IMR-90 (cell line): ENCODE measurements around the gene WDR6. TPM values are rescaled to one million over a fixed set of nuclear protein-coding genes. Genes with fewer than 3 reads are reported as not detected.

ENCODE experiments used
- ATAC-seq: fragments of 200-7000 bp; cut with Tn5 transposase; 2 replicates; pipeline ENCODE4 v1.9.1; 2020; ENCODE audit warnings: low read depth, mild to moderate bottlenecking, moderate library complexity
- BruUV-seq: library from RNA; stranded (reverse); fragments of 400-500 nt; replicated peaks from 2 replicates; lab custom pipeline; 2021; lab: Mats Ljungman, UMichigan
- CTCF ChIA-PET: fragments of 300-600 bp; formaldehyde crosslinking; extraction: SDS; loops from one replicate; lab custom pipeline; 2021; ENCODE audit warnings: antibody characterized with exemption; lab: Yijun Ruan, JAX
- POLR2A ChIA-PET: fragments of 300-600 bp; sonication (Branson Sonifier 250); formaldehyde crosslinking; loops from one replicate; lab custom pipeline; 2022; ENCODE audit warnings: antibody characterized with exemption; ENCODE audit not compliant: unreplicated experiment; lab: Charles Lee
- DNase-seq: peaks from one replicate; pipeline ENCODE4 v3.0.0; 2013
- H2AFZ ChIP-seq: replicated peaks from 2 replicates; pipeline ENCODE3; 2013; ENCODE audit warnings: low read length, mild to moderate bottlenecking; ENCODE audit not compliant: poor library complexity
- H2AK5ac ChIP-seq: 2 replicates; pipeline ENCODE4 v1.6.1; 2013; ENCODE audit warnings: low read depth, low read length, inconsistent platforms
- H2AK9ac ChIP-seq: replicated peaks from 2 replicates; pipeline ENCODE3; 2013; ENCODE audit warnings: mild to moderate bottlenecking, low read depth, low read length, moderate library complexity; ENCODE audit not compliant: poor library complexity
- H2BK120ac ChIP-seq: 2 replicates; pipeline ENCODE4 v1.6.1; 2013; ENCODE audit warnings: low read depth, low read length, inconsistent platforms
- H2BK15ac ChIP-seq: 3 replicates; pipeline ENCODE4 v1.6.1; 2013; ENCODE audit warnings: low read depth, low read length, inconsistent platforms
- H2BK20ac ChIP-seq: 2 replicates; pipeline ENCODE4 v1.6.1; 2013; ENCODE audit warnings: low read depth, mild to moderate bottlenecking, inconsistent platforms, low read length, moderate library complexity
- H2BK5ac ChIP-seq: 2 replicates; pipeline ENCODE4 v1.6.1; 2013; ENCODE audit warnings: mild to moderate bottlenecking, low read depth, low read length, inconsistent platforms; ENCODE audit not compliant: poor library complexity, severe bottlenecking
- H3K14ac ChIP-seq: replicated peaks from 2 replicates; pipeline ENCODE4 v1.6.1; 2013; ENCODE audit warnings: low read depth, low read length, inconsistent platforms
- H3K18ac ChIP-seq: 2 replicates; pipeline ENCODE4 v1.6.1; 2013; ENCODE audit warnings: low read depth, low read length, control low read depth
- H3K23ac ChIP-seq: 2 replicates; pipeline ENCODE4 v1.6.1; 2013; ENCODE audit warnings: low read depth, low read length, inconsistent platforms
- H3K27ac ChIP-seq: 2 replicates; pipeline ENCODE4 v1.5.1; 2013; ENCODE audit warnings: mild to moderate bottlenecking, control low read depth, low read length; ENCODE audit not compliant: insufficient read depth
- H3K27me3 ChIP-seq: 2 replicates; pipeline ENCODE4 v1.6.1; 2013; ENCODE audit warnings: low read length; ENCODE audit not compliant: control insufficient read depth, insufficient read depth
- H3K36me3 ChIP-seq: 2 replicates; pipeline ENCODE4 v1.6.1; 2013; ENCODE audit warnings: low read length, mixed read lengths; ENCODE audit not compliant: control insufficient read depth, insufficient read depth
- H3K4ac ChIP-seq: 2 replicates; pipeline ENCODE4 v1.6.1; 2013; ENCODE audit warnings: low read depth, low read length, inconsistent platforms
- H3K4me1 ChIP-seq: 2 replicates; pipeline ENCODE4 v1.6.1; 2013; ENCODE audit warnings: low read length, mixed read lengths; ENCODE audit not compliant: control insufficient read depth, insufficient read depth
- H3K4me2 ChIP-seq: 2 replicates; pipeline ENCODE4 v1.6.1; 2013; ENCODE audit warnings: low read depth, mild to moderate bottlenecking, control low read depth, low read length, moderate library complexity
- H3K4me3 ChIP-seq: 2 replicates; pipeline ENCODE4 v1.5.1; 2013; ENCODE audit warnings: low read depth, mild to moderate bottlenecking, control low read depth, low read length, moderate library complexity; ENCODE audit not compliant: insufficient read depth
- H3K56ac ChIP-seq: 2 replicates; pipeline ENCODE4 v1.6.1; 2013; ENCODE audit warnings: low read length, inconsistent platforms; ENCODE audit not compliant: insufficient read depth; ENCODE audit errors: extremely low read depth
- H3K79me1 ChIP-seq, 2 experiments: 2 replicates each; pipeline ENCODE4 v1.6.1; 2013; ENCODE audit warnings: low read length in 2 of 2, inconsistent platforms in 1 of 2, low read depth in 1 of 2
- H3K9ac ChIP-seq: 2 replicates; pipeline ENCODE4 v1.6.1; 2013; ENCODE audit warnings: low read depth, low read length, control low read depth
- H3K9me1 ChIP-seq: 2 replicates; pipeline ENCODE4 v1.6.1; 2013; ENCODE audit warnings: low read length, inconsistent platforms; ENCODE audit not compliant: insufficient read depth
- H3K9me3 ChIP-seq: 2 replicates; pipeline ENCODE4 v1.6.1; 2013; ENCODE audit warnings: low read length; ENCODE audit not compliant: control insufficient read depth, insufficient read depth
- H4K20me1 ChIP-seq: 2 replicates; pipeline ENCODE4 v1.6.1; 2013; ENCODE audit warnings: low read length, inconsistent platforms; ENCODE audit not compliant: insufficient read depth
- H4K5ac ChIP-seq: 2 replicates; pipeline ENCODE4 v1.6.1; 2013; ENCODE audit warnings: mild to moderate bottlenecking, low read depth, low read length, control low read depth
- H4K8ac ChIP-seq, 2 experiments: 2 replicates each; pipeline ENCODE4 v1.6.1; 2013; ENCODE audit warnings: low read depth in 2 of 2, low read length in 2 of 2, control low read depth in 1 of 2, inconsistent platforms in 1 of 2
- H4K91ac ChIP-seq: 2 replicates; pipeline ENCODE4 v1.6.1; 2013; ENCODE audit warnings: low read depth, low read length, inconsistent platforms; ENCODE audit not compliant: insufficient read depth
- BHLHE40 ChIP-seq: fragments of 150-350 bp; IDR thresholded peaks from 2 replicates; pipeline ENCODE4 v1.6.1; 2016; ENCODE audit warnings: mild to moderate bottlenecking, low read depth, low read length
- CEBPB ChIP-seq: IDR thresholded peaks from 2 replicates; pipeline ENCODE4 v1.6.1; 2012; ENCODE audit warnings: low read depth, low read length, improper control_type of control experiment
- CHD1 ChIP-seq: IDR thresholded peaks from 2 replicates; pipeline ENCODE4 v1.6.1; 2012; ENCODE audit warnings: low read depth, low read length, improper control_type of control experiment
- FOS ChIP-seq: fragments of 150-350 bp; IDR thresholded peaks from 2 replicates; pipeline ENCODE4 v1.6.1; 2016; ENCODE audit warnings: low read depth, low read length
- MAFK ChIP-seq: IDR thresholded peaks from 2 replicates; pipeline ENCODE4 v1.6.1; 2012; ENCODE audit warnings: low read depth, low read length, improper control_type of control experiment
- MAZ ChIP-seq: IDR thresholded peaks from 2 replicates; pipeline ENCODE4 v1.6.1; 2012; ENCODE audit warnings: low read depth, mild to moderate bottlenecking, low read length, improper control_type of control experiment, moderate library complexity, borderline replicate concordance
- MXI1 ChIP-seq: IDR thresholded peaks from 2 replicates; pipeline ENCODE4 v1.6.1; 2012; ENCODE audit warnings: low read depth, mild to moderate bottlenecking, low read length, moderate library complexity, borderline replicate concordance
- NFE2L2 ChIP-seq: fragments of 150-350 bp; IDR thresholded peaks from 2 replicates; pipeline ENCODE4 v1.6.1; 2016; ENCODE audit warnings: low read depth, mild to moderate bottlenecking, low read length
- POLR2A ChIP-seq: IDR thresholded peaks from 2 replicates; pipeline ENCODE4 v1.6.1; 2012; ENCODE audit warnings: mild to moderate bottlenecking, low read depth, low read length
- RAD21 ChIP-seq: IDR thresholded peaks from 2 replicates; pipeline ENCODE4 v1.6.1; 2012; ENCODE audit warnings: low read length, improper control_type of control experiment
- RCOR1 ChIP-seq: IDR thresholded peaks from 2 replicates; pipeline ENCODE4 v1.6.1; 2012; ENCODE audit warnings: mild to moderate bottlenecking, low read length, improper control_type of control experiment; ENCODE audit not compliant: insufficient replicate concordance
- RFX5 ChIP-seq: IDR thresholded peaks from 2 replicates; pipeline ENCODE4 v1.8.0; 2012; ENCODE audit warnings: low read depth, mild to moderate bottlenecking, low read length, moderate library complexity
- SMC3 ChIP-seq: fragments of 150-350 bp; IDR thresholded peaks from 2 replicates; pipeline ENCODE4 v1.6.1; 2016; ENCODE audit warnings: low read depth, mild to moderate bottlenecking, antibody characterized with exemption, low read length, moderate library complexity
- WGBS, 2 experiments: methylation state at CpG; one replicate each; pipeline versions ENCODE4 v1.1.5 to v1.1.7; 2013; ENCODE audit warnings: missing lambda C conversion rate in 2 of 2; ENCODE audit not compliant: insufficient read length in 1 of 2; ENCODE audit errors: extremely low coverage in 2 of 2; 5-methylcytosine and 5-hydroxymethylcytosine counted together
- dilution Hi-C: fragments of 300-500 bp; cut with HindIII; formaldehyde crosslinking; loops from one replicate; pipeline ENCODE4 v1.14.3; 2018; ENCODE audit warnings: low sequenced_read_pairs; ENCODE audit not compliant: unreplicated experiment
- in situ Hi-C: fragments of 300-500 bp; cut with MboI; formaldehyde crosslinking; loops from 3 replicates; pipeline ENCODE4 v1.14.3; 2019; ENCODE audit warnings: low sequenced_read_pairs, inconsistent platforms, mixed read lengths
- intact Hi-C: fragments of 100-400 bp; cut with micrococcal nuclease; formaldehyde crosslinking; loops from 2 replicates; pipeline ENCODE4 v1.10.0; 2022
- polyA plus RNA-seq, 3 experiments: library from polyadenylated mRNA; depleted of rRNA; stranded (reverse); fragments of >200 nt; gene quantifications; 2 replicates each; pipeline ENCODE4 v1.2.3, GENCODE V29; 2012; ENCODE audit warnings: low replicate concordance in 1 of 3
- total RNA-seq: library from RNA; depleted of rRNA; stranded (reverse); fragments of >200 nt; gene quantifications from 2 replicates; pipeline ENCODE4 v1.2.3, GENCODE V29; 2012
- TF ChIP-seq, protein P1 (sequence below): fragments of 150-350 bp; IDR thresholded peaks from 2 replicates; pipeline ENCODE4 v1.6.1; 2017; ENCODE audit warnings: mild to moderate bottlenecking, antibody characterized with exemption, low read length, low read depth
- TF ChIP-seq, protein P2 (sequence below): conservative IDR thresholded peaks from 2 replicates; pipeline ENCODE4 v1.5.1; 2012; ENCODE audit warnings: mild to moderate bottlenecking, low read depth, low read length, improper control_type of control experiment
- TF ChIP-seq, protein P3 (sequence below): fragments of 150-350 bp; IDR thresholded peaks from 2 replicates; pipeline ENCODE4 v1.6.1; 2016; ENCODE audit warnings: low read depth, mild to moderate bottlenecking, low read length, moderate library complexity, borderline replicate concordance

The WDR6 gene
- total and polyA plus RNA-seq, 2 of the 4 experiments (the other 2 are of a cell fraction): 60.9 to 160 TPM

DNA sequence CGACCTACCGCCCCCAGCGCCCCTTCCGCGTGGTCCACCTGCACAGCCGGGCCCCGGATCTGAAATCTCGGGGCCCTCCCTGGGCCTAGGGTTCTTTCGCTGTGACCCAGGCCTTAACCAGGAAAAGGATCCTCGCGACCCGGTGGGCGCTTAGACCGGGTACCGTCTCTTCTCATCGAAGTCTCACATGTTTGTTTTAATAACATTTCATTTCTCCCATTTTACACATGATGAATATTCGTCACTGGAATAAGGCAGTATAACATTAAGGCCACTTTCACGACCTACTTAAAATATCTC lies 11.5 kb downstream of the WDR6 start:
- in situ Hi-C loops (no loop called here), intact Hi-C loops (no loop called here), dilution Hi-C loops (no loop called here)
- ChIA-PET CTCF (no interaction called here), POLR2A (interaction anchor here (2.4 kb wide), 1 partner anchor 11 kb away, joined by 13 read pairs; the partner anchor contains the start of gene WDR6)
- TF ChIP-seq POLR2A (no peak), SMC3 (no peak), FOS (no peak), CHD1 (no peak), CEBPB (no peak), MAFK (no peak), MAZ (no peak), RCOR1 (no peak), BHLHE40 (no peak), MXI1 (no peak), NFE2L2 (no peak), RAD21 (no peak), RFX5 (no peak)
- TF ChIP-seq, protein P1, sequence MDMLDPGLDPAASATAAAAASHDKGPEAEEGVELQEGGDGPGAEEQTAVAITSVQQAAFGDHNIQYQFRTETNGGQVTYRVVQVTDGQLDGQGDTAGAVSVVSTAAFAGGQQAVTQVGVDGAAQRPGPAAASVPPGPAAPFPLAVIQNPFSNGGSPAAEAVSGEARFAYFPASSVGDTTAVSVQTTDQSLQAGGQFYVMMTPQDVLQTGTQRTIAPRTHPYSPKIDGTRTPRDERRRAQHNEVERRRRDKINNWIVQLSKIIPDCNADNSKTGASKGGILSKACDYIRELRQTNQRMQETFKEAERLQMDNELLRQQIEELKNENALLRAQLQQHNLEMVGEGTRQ: no peak
- TF ChIP-seq, protein P2, sequence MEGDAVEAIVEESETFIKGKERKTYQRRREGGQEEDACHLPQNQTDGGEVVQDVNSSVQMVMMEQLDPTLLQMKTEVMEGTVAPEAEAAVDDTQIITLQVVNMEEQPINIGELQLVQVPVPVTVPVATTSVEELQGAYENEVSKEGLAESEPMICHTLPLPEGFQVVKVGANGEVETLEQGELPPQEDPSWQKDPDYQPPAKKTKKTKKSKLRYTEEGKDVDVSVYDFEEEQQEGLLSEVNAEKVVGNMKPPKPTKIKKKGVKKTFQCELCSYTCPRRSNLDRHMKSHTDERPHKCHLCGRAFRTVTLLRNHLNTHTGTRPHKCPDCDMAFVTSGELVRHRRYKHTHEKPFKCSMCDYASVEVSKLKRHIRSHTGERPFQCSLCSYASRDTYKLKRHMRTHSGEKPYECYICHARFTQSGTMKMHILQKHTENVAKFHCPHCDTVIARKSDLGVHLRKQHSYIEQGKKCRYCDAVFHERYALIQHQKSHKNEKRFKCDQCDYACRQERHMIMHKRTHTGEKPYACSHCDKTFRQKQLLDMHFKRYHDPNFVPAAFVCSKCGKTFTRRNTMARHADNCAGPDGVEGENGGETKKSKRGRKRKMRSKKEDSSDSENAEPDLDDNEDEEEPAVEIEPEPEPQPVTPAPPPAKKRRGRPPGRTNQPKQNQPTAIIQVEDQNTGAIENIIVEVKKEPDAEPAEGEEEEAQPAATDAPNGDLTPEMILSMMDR: no peak
- TF ChIP-seq, protein P3, sequence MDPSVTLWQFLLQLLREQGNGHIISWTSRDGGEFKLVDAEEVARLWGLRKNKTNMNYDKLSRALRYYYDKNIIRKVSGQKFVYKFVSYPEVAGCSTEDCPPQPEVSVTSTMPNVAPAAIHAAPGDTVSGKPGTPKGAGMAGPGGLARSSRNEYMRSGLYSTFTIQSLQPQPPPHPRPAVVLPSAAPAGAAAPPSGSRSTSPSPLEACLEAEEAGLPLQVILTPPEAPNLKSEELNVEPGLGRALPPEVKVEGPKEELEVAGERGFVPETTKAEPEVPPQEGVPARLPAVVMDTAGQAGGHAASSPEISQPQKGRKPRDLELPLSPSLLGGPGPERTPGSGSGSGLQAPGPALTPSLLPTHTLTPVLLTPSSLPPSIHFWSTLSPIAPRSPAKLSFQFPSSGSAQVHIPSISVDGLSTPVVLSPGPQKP: no peak
- Histone ChIP-seq H4K8ac (peak overlapping the region; percentile 44 to 98), H2BK120ac (no peak overlapping the region), H3K4me2 (peak overlapping the region; percentile 96), H3K4me3 (peak overlapping the region; percentile 95), H2BK15ac (no peak overlapping the region), H2AK5ac (peak overlapping the region; percentile 82), H4K91ac (peak overlapping the region; percentile 41; the same call in 1 of the 2 replicates), H3K9ac (peak overlapping the region; percentile 45), H3K79me1 (peaks cover 19 to 80% of the 10 kb centered on the region in 2 experiments; a peak in 3 of 4 replicates), H2BK20ac (no peak overlapping the region), H2AFZ (peak overlapping the region; percentile 98), H3K4ac (peak overlapping the region; percentile 90), H3K4me1 (peaks cover 11% of the 10 kb centered on the region), H3K27me3 (no peaks in the 10 kb centered on the region), H3K9me3 (no peaks in the 10 kb centered on the region), H3K9me1 (peaks cover 9% of the 10 kb centered on the region), H4K20me1 (peaks cover 22% of the 10 kb centered on the region), H3K23ac (peak overlapping the region; percentile 45; the same call in 1 of the 2 replicates), H2AK9ac (peak overlapping the region; percentile 97), H3K56ac (peak overlapping the region; percentile 51; the same call in 1 of the 2 replicates), H4K5ac (peak overlapping the region; percentile 74), H3K27ac (peak overlapping the region; percentile 34), H3K36me3 (peaks cover 29% of the 10 kb centered on the region), H2BK5ac (peak overlapping the region; percentile 74), H3K18ac (no peak overlapping the region), H3K14ac (peak overlapping the region; percentile 89)
- 7% methylated on average over 12 of the region's 18 CpGs; no CpG with 5 or more reads in 1 of the 2 experiments for WGBS, 2 experiments
- BruUV-seq: no TSS peak
- ATAC-seq (no peak), DNase-seq (no peak)
